GM21576 (cell line): Measurements from ENCODE around the gene TFDP2.
"Not testable (repeated sequence)": the region's sequence is repeated elsewhere in the genome, so short reads cannot be mapped to it uniquely, and the experiment has no call there.

ENCODE experiments used
- ATAC-seq: cut with Tn5 transposase; IDR thresholded peaks from one replicate; pipeline ENCODE4 v1.9.1; 2021; ENCODE audit warnings: mild to moderate bottlenecking, moderate library complexity; ENCODE audit not compliant: unreplicated experiment

TFDP2 gene

GRCh38 chr3:142075656-142076055 is 73.7 kb downstream of the TFDP2 start:
- not testable (repeated sequence) for ATAC-seq

GRCh38 chr3:142072816-142073215 is 76.5 kb downstream of the TFDP2 start:
- ATAC-seq: no peak

GRCh38 chr3:142065932-142066331 is 83.4 kb downstream of the TFDP2 start:
- no peak for ATAC-seq

GRCh38 chr3:142065344-142065743 is 84.0 kb downstream of the TFDP2 start:
- ATAC-seq: no peak

GRCh38 chr3:142064454-142064853 is 84.9 kb downstream of the TFDP2 start:
- ATAC-seq: no peak

- no peak for ATAC-seq
Observed at GRCh38 chr3:142057331-142057725, 92.0 kb downstream of the TFDP2 start.

GRCh38 chr3:142056656-142057330 is 92.6 kb downstream of the TFDP2 start:
- ATAC-seq: no peak

GRCh38 chr3:142053835-142054234 is 95.5 kb downstream of the TFDP2 start:
- ATAC-seq: no peak

- ATAC-seq: no peak
Observed at GRCh38 chr3:142053244-142053643, 96.1 kb downstream of the TFDP2 start.

GRCh38 chr3:142051351-142051750 is 98.0 kb downstream of the TFDP2 start:
- ATAC-seq: no peak

GRCh38 chr3:142047021-142047369 is 102.3 kb downstream of the TFDP2 start:
- ATAC-seq: no peak

- no peak for ATAC-seq
Observed at GRCh38 chr3:142046320-142047020, 102.9 kb downstream of the TFDP2 start.

- no peak for ATAC-seq
Observed at GRCh38 chr3:142040941-142041491, 108.3 kb downstream of the TFDP2 start.

GRCh38 chr3:142035308-142035922 is 113.9 kb downstream of the TFDP2 start:
- no peak for ATAC-seq

- ATAC-seq: no peak
Observed at GRCh38 chr3:142033292-142033691, 116.1 kb downstream of the TFDP2 start.

GRCh38 chr3:142031575-142031974 is 117.8 kb downstream of the TFDP2 start:
- no peak for ATAC-seq

- no peak for ATAC-seq
Observed at GRCh38 chr3:142029791-142030190, 119.6 kb downstream of the TFDP2 start.

- no peak for ATAC-seq
Observed at GRCh38 chr3:142029052-142029642, 120.2 kb downstream of the TFDP2 start.

GRCh38 chr3:142028243-142028777 is 121.0 kb downstream of the TFDP2 start:
- ATAC-seq: peak; percentile 58

GRCh38 chr3:142027735-142028134 is 121.6 kb downstream of the TFDP2 start:
- ATAC-seq: peak; percentile 66

- no peak for ATAC-seq
Observed at GRCh38 chr3:142027300-142027699, 122.0 kb downstream of the TFDP2 start.
